Measurements from ENCODE around the gene SLC46A3. TPM values are rescaled to one million over a fixed set of nuclear protein-coding genes. Genes with fewer than 3 reads are reported as not detected.

The SLC46A3 gene
- total and polyA plus RNA-seq, 10 of the 15 experiments (the other 5 are each of a cell fraction or from before 2014, with no cell fraction given), result 2.9 to 15.6 (median 9.4) TPM

DNA sequence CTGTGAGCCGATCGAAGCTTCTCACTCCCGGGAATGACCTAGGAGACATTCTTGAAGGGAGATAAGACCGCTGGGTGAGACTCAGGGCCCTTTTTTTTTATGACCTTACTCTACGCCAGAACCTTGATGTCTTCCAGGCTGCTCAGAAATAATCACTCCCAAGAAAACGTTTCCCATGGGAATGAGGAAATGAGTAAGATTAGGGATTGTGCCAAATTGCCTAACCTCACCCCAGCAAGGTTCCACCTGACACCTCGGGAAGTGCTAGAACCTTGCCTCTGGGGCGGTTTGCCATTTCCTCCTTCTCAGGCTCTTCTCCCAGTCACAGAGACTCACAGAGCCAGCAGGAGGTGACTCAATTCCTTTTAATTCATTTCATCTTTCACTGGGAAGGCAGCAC is 2.3 kb downstream of the SLC46A3 start:
- in situ Hi-C loops (cut with MboI), result no loop called here
- Histone ChIP-seq H3K9me3 (replicated peaks; ENCODE audit: control insufficient read depth, insufficient read depth, low read length) (no peaks in the 10 kb centered on the region), H4K20me1 (ENCODE audit: control insufficient read depth, insufficient read depth) (no peaks in the 10 kb centered on the region), H3K4me3 (no peak overlapping the region), H3K79me2 (ENCODE audit: control insufficient read depth, insufficient read depth, low read length) (no peaks in the 10 kb centered on the region), H3K4me1 (ENCODE audit: control insufficient read depth, insufficient read depth, low read length) (no peaks in the 10 kb centered on the region), H3K27ac (ENCODE audit: control insufficient read depth, insufficient read depth) (no peak overlapping the region), H3K9ac (ENCODE audit: control insufficient read depth, insufficient read depth, low read length) (no peak overlapping the region), H3K36me3 (ENCODE audit: control insufficient read depth in 2 of 2, insufficient read depth in 2 of 2, low read length in 1 of 2) (no peaks in the 10 kb centered on the region), H2AFZ (ENCODE audit: control insufficient read depth, low read depth, low read length) (no peak overlapping the region), H3K4me2 (ENCODE audit: control insufficient read depth, insufficient read depth) (no peak overlapping the region), H3K27me3 (replicated peaks in 1 of 2; ENCODE audit: control insufficient read depth in 2 of 2, insufficient read depth in 2 of 2, low read length in 1 of 2) (no peaks in the 10 kb centered on the region)
- ChIA-PET POLR2A (no interaction called here), RAD21 (ENCODE audit: unreplicated experiment) (no interaction called here), CTCF (no interaction called here), SMC1A (ENCODE audit: uncharacterized antibody, unreplicated experiment) (no interaction called here)
- 78% methylated on average over 8 of the region's 8 CpGs for WGBS (ENCODE audit: insufficient coverage, insufficient replicate concordance, low lambda C conversion rate, missing lambda C conversion rate)
- DNase-seq (ENCODE audit: low read depth, low spot score), result no peak
- BruUV-seq (replicated peaks), result no TSS peak
- intact Hi-C loops (cut with micrococcal nuclease; ENCODE audit: unreplicated experiment), result no loop called here
- FAIRE-seq, result no peak
- TF ChIP-seq, protein P1, sequence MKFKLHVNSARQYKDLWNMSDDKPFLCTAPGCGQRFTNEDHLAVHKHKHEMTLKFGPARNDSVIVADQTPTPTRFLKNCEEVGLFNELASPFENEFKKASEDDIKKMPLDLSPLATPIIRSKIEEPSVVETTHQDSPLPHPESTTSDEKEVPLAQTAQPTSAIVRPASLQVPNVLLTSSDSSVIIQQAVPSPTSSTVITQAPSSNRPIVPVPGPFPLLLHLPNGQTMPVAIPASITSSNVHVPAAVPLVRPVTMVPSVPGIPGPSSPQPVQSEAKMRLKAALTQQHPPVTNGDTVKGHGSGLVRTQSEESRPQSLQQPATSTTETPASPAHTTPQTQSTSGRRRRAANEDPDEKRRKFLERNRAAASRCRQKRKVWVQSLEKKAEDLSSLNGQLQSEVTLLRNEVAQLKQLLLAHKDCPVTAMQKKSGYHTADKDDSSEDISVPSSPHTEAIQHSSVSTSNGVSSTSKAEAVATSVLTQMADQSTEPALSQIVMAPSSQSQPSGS (IDR thresholded peaks at IDR 0.05; ENCODE audit: low read length), result no peak
- TF ChIP-seq RUNX3 (IDR thresholded peaks at IDR 0.05; ENCODE audit: low read length) (no peak), POLR2AphosphoS2 (IDR thresholded peaks at IDR 0.05; ENCODE audit: low read depth, low read length) (no peak), IRF4 (IDR thresholded peaks at IDR 0.05; ENCODE audit: low read depth, low read length) (no peak), SREBF2 (IDR thresholded peaks at IDR 0.05; ENCODE audit: low read length) (no peak), YBX1 (IDR thresholded peaks at IDR 0.05) (no peak), EP300 (IDR thresholded peaks at IDR 0.05; ENCODE audit: borderline replicate concordance in 1 of 2, control insufficient read depth in 1 of 2, low read depth in 2 of 2, low read length in 2 of 2) (no peak), CREB1 (IDR thresholded peaks at IDR 0.05; ENCODE audit: low read depth) (no peak), RAD21 (IDR thresholded peaks at IDR 0.05; ENCODE audit: insufficient read depth, low read depth, low read length) (no peak), SRF (IDR thresholded peaks at IDR 0.05; ENCODE audit: low read depth in 2 of 2, low read length in 2 of 2) (no peak), ZNF217 (IDR thresholded peaks at IDR 0.05) (no peak), BHLHE40 (IDR thresholded peaks at IDR 0.05; ENCODE audit: borderline replicate concordance in 1 of 2, low read depth in 2 of 2, low read length in 1 of 2) (no peak), TCF12 (IDR thresholded peaks at IDR 0.05; ENCODE audit: low read depth, low read length) (no peak)
- ATAC-seq, result no peak

Measured in GM12878 (cell line).